DMS79 (cell line): ENCODE measurements around the gene SLC6A12.
"Not testable (repeated sequence)": the region's sequence is repeated elsewhere in the genome, so short reads cannot be mapped to it uniquely, and the experiment has no call there.

Experiments
- DNase-seq: peaks from one replicate; lab custom pipeline; 2025; lab: John Stamatoyannopoulos, UW

SLC6A12 gene

GRCh38 chr12:234891-235415 is 21.0 kb upstream of the SLC6A12 start:
- no peak for DNase-seq

DNA sequence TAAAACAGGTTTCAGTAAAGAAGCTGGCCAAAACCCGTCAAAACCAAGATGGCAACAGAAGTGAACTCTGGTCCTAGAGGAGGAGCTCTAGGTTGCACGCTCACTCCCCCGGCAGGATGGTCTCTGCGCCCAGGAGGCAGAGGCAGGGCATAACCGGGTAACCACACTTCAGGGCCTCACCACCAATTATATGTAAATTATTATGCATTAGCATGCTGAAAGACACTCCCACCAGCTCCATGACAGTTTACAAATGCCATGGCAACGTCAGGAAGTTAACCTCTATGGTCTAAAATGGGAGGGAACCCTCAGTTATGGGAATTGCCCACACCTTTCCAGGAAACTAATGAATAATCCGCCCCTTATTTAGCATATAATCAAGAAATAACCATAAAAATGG is 20.1 kb upstream of the SLC6A12 start:
- DNase-seq: no peak

DNA sequence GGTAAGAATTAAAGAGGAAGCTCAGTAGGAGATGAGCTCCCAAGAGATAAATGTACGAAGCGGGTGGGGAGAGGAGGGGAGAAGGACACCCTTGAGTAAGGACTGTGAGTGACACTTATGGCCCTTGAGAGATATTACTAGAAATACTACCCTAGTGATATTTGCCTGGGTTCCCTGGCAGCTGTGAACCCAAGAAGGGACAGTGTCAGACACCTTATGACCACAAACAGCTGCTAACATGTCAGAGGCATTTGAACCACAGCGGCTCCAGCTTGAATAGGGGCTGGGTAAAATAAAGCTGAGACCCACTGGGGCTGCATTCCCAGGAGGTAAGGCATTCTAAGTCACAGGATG is 19.6 kb upstream of the SLC6A12 start:
- DNase-seq: no peak

DNA sequence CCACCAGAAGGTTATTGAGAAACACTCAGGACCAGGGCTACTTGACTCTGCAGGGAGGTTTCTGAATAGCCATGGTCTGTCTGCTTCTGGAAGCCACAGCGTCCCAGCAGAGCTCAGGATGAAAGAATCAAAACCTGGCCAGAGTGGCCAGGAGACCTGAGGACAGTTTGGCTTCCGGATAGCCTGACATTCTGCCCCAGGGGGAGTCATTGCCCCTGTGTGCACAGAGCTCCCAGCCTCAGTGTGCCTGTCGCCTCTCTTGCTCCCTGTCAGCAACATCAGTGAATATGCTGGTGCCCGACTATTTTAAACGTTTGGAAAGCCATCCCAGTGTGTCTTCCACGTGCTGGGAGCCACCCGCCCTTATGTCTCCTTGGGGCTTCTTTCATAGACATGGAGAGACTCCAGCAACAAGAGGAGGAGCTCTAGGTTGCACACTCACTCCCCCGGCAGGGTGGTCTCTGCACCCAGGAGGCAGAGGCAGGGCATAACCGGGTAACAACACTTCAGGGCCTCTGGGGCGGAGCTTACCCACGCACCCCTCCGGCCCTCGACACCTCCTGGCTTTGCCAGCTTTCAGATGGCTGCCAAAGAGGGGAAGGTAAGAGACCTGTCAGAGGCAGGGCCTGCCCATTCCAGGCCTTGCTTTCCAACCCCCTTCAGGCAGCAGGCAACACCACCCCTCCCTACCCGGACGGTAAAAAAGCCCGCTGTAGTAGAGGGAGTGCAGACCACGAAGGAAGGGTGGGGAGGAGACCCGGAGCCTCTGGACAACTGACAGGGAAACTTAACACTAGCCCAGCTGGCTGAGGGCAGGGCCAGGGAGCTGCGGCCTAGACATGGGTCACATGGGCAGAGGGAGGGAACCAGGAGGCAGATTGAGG is 19.0 kb upstream of the SLC6A12 start:
- no peak for DNase-seq

DNA sequence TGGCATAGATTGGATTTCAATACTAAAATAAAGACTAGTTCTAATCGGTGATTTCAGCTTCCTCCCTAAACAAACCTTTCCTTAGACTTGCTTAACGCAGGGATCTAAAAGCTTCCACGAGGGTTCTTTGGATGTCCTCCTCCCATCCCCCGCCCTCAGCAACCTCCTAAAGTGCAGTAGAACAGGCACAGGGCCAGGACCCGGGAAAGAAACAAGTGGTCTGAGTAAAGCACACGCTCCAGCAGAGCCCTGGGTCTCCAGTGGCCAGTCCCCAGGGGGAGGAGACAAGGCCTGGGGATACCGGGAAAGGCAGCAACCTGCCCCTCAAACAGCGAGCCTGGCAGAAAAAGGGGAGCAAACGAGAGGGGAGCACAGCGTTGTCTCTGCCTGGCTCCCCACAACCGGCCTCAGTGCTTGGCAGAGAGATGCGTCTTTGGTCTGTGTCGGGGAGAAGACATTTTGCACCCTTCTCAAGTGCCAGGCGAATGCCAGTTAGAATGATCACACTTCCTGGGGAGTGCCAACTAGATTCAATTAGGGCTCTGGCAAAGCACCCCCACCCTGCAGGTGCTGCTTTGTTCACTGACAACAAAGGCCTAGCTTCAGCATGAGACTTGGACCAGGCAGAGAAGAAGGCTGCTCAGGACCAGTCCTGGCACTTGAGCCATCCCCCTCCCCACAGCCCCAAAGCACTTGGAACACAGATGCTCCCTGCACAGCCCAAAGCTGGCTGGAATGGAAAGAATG is 17.1 kb upstream of the SLC6A12 start:
- DNase-seq: no peak

DNA sequence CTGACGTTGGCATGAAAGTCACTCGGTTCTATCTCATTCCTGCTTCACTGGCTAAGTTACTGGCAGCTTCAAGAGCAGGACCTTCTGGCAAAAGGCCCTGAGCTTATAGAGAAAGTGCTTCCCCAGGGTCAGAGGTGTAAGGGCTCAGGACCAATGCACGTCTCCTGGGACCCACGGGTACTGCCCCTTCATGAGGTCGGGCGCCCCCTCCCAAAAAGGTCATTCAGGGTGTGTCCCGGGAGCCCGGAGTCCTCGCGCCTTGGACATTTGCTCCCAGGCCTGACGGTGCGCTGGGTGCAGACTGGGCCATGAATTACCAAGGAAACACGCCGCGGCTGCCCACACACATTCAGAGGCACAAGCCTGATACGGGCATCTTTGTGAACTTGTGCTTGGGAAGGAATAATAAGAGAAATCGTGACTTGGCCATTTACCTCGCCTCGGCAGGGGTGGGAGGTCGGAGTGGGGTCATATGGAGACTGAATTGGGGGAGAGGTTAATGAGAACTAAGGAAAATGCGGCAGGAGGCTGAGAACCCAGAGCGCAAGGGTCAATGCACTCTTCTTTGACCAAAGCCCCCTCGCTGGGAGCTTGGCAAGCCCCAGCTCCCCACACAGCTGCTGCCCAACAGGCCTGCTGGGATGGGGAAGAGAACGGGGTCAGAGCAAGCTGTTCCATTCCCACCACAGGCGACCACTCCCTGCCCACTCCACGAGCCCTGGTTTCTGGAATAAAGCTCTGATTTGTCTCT is 15.7 kb upstream of the SLC6A12 start:
- no peak for DNase-seq

- no peak for DNase-seq
These were observed 14.9 kb upstream of the SLC6A12 start for GRCh38 chr12:228846-229200.

GRCh38 chr12:227923-228845 is 14.2 kb upstream of the SLC6A12 start:
- no peak for DNase-seq

- DNase-seq: no peak
These were observed 13.4 kb upstream of the SLC6A12 start for GRCh38 chr12:227286-227915.

GRCh38 chr12:226401-226800 is 12.4 kb upstream of the SLC6A12 start:
- DNase-seq: no peak

DNA sequence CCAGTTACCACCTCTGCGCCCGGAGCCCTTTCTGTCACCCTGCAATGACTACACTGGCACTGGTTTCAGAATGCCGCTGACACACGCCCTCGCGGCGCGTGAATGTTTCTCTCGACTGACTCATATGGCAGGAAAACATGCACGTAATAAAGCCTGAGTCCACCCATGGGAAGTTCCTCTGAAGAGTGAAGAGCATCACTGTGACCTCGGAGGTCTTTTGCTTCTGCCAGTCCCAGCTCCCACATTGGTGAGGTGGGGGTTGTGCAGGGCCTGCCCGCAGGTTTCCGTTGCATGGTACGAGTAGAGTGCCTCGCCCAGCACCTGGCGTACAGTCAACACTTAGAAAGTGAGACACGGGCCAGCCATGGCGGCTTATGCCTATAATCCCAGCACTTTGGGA is 11.1 kb upstream of the SLC6A12 start:
- no peak for DNase-seq

GRCh38 chr12:224330-224729 is 10.4 kb upstream of the SLC6A12 start:
- no peak for DNase-seq

DNA sequence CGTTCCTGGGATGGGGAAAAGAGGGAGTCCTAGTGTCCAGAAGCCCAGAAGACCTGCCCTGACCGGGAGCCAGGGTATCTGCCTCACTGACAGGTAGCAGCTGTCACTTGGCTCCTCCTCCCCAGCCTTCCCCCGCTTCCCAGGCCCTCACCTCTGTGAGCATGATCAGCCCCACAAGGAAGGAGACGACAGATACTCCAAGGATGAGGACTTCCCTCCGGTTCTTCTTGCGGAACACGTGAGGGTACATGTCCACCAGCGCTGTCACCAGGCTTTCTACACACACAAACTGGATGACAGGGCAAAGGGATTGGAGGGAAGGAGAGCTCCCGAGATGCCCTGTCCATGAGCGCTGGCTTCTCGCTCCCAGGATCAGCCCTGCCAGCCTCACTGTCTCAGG is 9.9 kb upstream of the SLC6A12 start:
- no peak for DNase-seq

- DNase-seq: no peak
These were observed 7.8 kb upstream of the SLC6A12 start for GRCh38 chr12:221736-222135.

DNA sequence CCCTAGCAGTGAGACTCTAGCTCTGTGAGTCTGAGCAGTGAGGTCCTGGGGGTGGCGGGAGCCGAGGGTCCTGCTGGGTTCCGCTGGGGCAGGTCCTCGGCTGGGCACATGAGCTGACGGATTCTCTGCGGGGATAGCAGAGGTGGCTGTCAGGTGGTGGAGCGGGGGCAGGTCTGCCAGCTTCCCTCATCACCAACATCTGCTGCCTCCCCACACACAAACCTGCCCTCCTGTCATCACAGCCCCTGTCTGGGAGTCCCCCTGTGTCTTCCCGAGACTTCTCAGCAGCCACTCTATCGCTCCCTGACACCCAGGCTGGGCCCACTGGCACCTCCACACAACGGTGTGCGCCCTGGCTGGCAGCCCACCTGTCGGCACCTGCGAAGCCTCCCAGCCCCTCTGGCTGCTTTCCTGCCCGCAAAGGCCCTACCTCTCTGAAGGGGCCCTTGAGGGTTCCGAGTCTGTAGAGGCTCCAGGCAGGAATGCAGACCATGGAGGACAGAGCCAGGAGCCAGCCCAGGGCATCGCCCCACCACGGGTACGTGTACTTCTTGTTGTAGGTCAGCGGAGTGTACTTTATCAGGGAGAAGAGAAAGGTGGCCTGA is 7.1 kb upstream of the SLC6A12 start:
- DNase-seq: no peak

DNA sequence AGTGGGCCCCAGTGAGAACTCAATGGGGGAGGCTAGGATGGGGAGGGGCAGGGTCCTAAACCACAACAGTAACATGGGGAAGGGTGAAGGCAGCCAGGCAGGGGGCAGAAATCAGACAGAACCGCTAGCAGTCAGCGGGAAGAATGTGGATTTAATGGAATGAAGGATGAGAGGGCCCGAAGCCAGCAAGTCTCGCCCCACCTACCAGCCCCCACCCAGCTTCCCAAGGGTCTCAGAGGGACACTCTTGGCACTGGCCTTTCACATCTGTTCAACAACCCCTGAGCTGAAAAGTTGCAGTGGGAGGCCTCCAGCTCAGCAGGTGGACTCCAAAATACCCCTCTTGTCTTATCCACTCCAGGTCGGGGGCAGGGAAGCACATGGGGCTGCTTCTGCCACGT is 6.5 kb upstream of the SLC6A12 start:
- DNase-seq: no peak

DNA sequence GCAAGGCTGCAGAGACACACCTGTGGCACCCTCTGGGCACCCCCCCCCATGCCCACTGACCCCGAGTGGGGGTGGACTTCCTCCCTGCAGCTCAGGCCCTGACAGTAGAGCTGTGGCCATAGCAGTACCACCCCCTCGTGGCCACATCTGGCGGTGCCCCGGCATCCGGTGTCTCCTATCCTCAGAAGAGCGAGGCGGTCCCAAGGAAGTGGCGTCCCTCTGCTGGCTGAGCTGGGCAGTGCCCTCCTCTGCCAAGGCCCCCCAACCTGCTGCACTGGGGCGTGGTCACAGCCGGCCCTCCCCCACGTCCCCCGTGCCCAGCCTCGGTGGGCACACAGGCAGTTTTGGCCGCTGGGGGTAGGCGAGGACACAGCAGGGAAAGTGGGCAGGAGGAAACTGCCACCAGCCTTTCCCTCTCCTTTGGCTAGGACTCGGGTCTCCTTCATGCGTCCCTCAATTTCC is 6.0 kb upstream of the SLC6A12 start:
- no peak for DNase-seq

- DNase-seq: no peak
These were observed 5.0 kb upstream of the SLC6A12 start for GRCh38 chr12:218728-219590.

- no peak for DNase-seq
These were observed 4.3 kb upstream of the SLC6A12 start for GRCh38 chr12:218221-218620.

GRCh38 chr12:217029-217428 is 3.1 kb upstream of the SLC6A12 start:
- DNase-seq: not testable (repeated sequence)
